Osteocyte (in vitro differentiated cells): Measurements from ENCODE around the gene KASH5. TPM values are rescaled to one million over a fixed set of nuclear protein-coding genes. Genes with fewer than 3 reads are reported as not detected.
A peak's percentile ranks its signal among the peaks of the same experiment; 100 is the strongest.

ENCODE experiments used
- DNase-seq: peaks from one replicate; pipeline ENCODE4 v3.0.0; 2021; ENCODE audit warnings: mixed read lengths; ENCODE audit not compliant: unreplicated experiment; ENCODE audit errors: extremely low spot score
- H3K27ac Mint-ChIP-seq: one replicate; pipeline ENCODE4 v1.8.0; 2021; ENCODE audit warnings: mild to moderate bottlenecking, mixed read lengths; ENCODE audit not compliant: unreplicated experiment
- H3K27me3 Mint-ChIP-seq: one replicate; pipeline ENCODE4 v1.8.0; 2021; ENCODE audit warnings: mixed read lengths; ENCODE audit not compliant: unreplicated experiment
- H3K36me3 Mint-ChIP-seq: one replicate; pipeline ENCODE4 v1.8.0; 2021; ENCODE audit warnings: mixed read lengths; ENCODE audit not compliant: unreplicated experiment
- H3K4me1 Mint-ChIP-seq: one replicate; pipeline ENCODE4 v1.8.0; 2021; ENCODE audit warnings: mixed read lengths; ENCODE audit not compliant: unreplicated experiment
- H3K4me3 Mint-ChIP-seq: one replicate; pipeline ENCODE4 v1.8.0; 2021; ENCODE audit warnings: mild to moderate bottlenecking, moderate library complexity, mixed read lengths; ENCODE audit not compliant: unreplicated experiment
- H3K9me3 Mint-ChIP-seq: one replicate; pipeline ENCODE4 v1.8.0; 2021; ENCODE audit warnings: mixed read lengths; ENCODE audit not compliant: unreplicated experiment
- CTCF ChIP-seq: fragments of 200-600 bp; sonication (generic); IDR thresholded peaks from 2 replicates; pipeline ENCODE4 v1.5.0; 2021; ENCODE audit warnings: antibody characterized with exemption, mild to moderate bottlenecking, moderate library complexity
- total RNA-seq: library from RNA; stranded (reverse); gene quantifications from 2 replicates; pipeline ENCODE4 v1.2.1, GENCODE V29; 2021

The KASH5 gene
- total RNA-seq, 1 donor from 2014 or later = not detected

- TF ChIP-seq CTCF = no peak
- Mint-ChIP-seq H3K9me3 (no peaks in the 10 kb centered on the region), H3K4me3 (no peak overlapping the region), H3K36me3 (peaks cover 46% of the 10 kb centered on the region), H3K27me3 (no peaks in the 10 kb centered on the region), H3K27ac (no peak overlapping the region), H3K4me1 (peaks cover 21% of the 10 kb centered on the region)
- DNase-seq = no peak
Measured at GRCh38 chr19:49357186-49357585, 30.9 kb upstream of the KASH5 start.

GRCh38 chr19:49359851-49360820 lies 27.9 kb upstream of the KASH5 start:
- Mint-ChIP-seq H3K27ac (no peak overlapping the region), H3K9me3 (no peaks in the 10 kb centered on the region), H3K36me3 (peaks cover 28% of the 10 kb centered on the region), H3K4me1 (peaks cover 21% of the 10 kb centered on the region), H3K27me3 (no peaks in the 10 kb centered on the region), H3K4me3 (no peak overlapping the region)
- no peak for TF ChIP-seq CTCF
- no peak for DNase-seq

- Mint-ChIP-seq H3K27ac (no peak overlapping the region), H3K4me1 (peaks cover 13% of the 10 kb centered on the region)
- TF ChIP-seq CTCF = no peak
Measured at GRCh38 chr19:49361438-49362047, 26.5 kb upstream of the KASH5 start.

GRCh38 chr19:49362048-49362928 lies 25.8 kb upstream of the KASH5 start, which contains the start of gene TEAD2:
TSS of gene TEAD2 (minus strand) at chr19:49362416. CDS start at chr19:49360075, 2,341 bp downstream.
- no peaks in the 10 kb centered on the region for H3K9me3 Mint-ChIP-seq
- no peaks in the 10 kb centered on the region for H3K27me3 Mint-ChIP-seq
- peaks cover 12% of the 10 kb centered on the region for H3K36me3 Mint-ChIP-seq
- DNase-seq = peak; percentile 87
- H3K4me1 Mint-ChIP-seq = peaks cover 8% of the 10 kb centered on the region
- no peak within 1 kb of the TSS for H3K27ac Mint-ChIP-seq
- TF ChIP-seq CTCF = no peak
- H3K4me3 Mint-ChIP-seq = no peak within 1 kb of the TSS

More at GRCh38 chr19:49361438-49362047, 26.5 kb upstream of the KASH5 start:
- DNase-seq = peak; percentile 92
- no peak overlapping the region for H3K4me3 Mint-ChIP-seq
- H3K9me3 Mint-ChIP-seq = no peaks in the 10 kb centered on the region
- H3K27me3 Mint-ChIP-seq = no peaks in the 10 kb centered on the region
- H3K36me3 Mint-ChIP-seq = peaks cover 17% of the 10 kb centered on the region
